NCI-H748 treated with DMSO at 0.1 percent for 48 hours (cell line): Measurements from ENCODE around the gene OTULINL.

ENCODE experiments used
- DNase-seq: peaks from one replicate; lab custom pipeline; 2025; lab: John Stamatoyannopoulos, UW

OTULINL gene

GRCh38 chr5:14577079-14577725, 4.4 kb upstream of the OTULINL start:
- no peak for DNase-seq

GRCh38 chr5:14577971-14578370, 3.6 kb upstream of the OTULINL start:
- DNase-seq: no peak

- DNase-seq: no peak
Observed at GRCh38 chr5:14579246-14579645, 2.3 kb upstream of the OTULINL start.

- DNase-seq: peak; percentile 91
Observed at GRCh38 chr5:14579731-14580397, 1.7 kb upstream of the OTULINL start.

GRCh38 chr5:14580398-14581034, 1.1 kb upstream of the OTULINL start:
- DNase-seq: peak; percentile 91

GRCh38 chr5:14581891-14582796, 552 bp downstream of the OTULINL start:
- DNase-seq: peak; percentile 76

- DNase-seq: no peak
Observed at GRCh38 chr5:14582797-14583137, 1.2 kb downstream of the OTULINL start.

GRCh38 chr5:14584848-14585247, 3.3 kb downstream of the OTULINL start:
- DNase-seq: no peak

- DNase-seq: no peak
Observed at GRCh38 chr5:14587150-14587549, 5.6 kb downstream of the OTULINL start.

GRCh38 chr5:14588145-14588544, 6.6 kb downstream of the OTULINL start:
- no peak for DNase-seq

GRCh38 chr5:14588758-14589543, 7.4 kb downstream of the OTULINL start:
- DNase-seq: peak; percentile 97

- no peak for DNase-seq
Observed at GRCh38 chr5:14590949-14591348, 9.4 kb downstream of the OTULINL start.

- DNase-seq: no peak
Observed at GRCh38 chr5:14591548-14591947, 10.0 kb downstream of the OTULINL start.

- DNase-seq: no peak
Observed at GRCh38 chr5:14593326-14594021, 11.9 kb downstream of the OTULINL start.

GRCh38 chr5:14594378-14595074, 12.9 kb downstream of the OTULINL start:
- DNase-seq: no peak

- DNase-seq: no peak
Observed at GRCh38 chr5:14595189-14595588, 13.6 kb downstream of the OTULINL start.

- DNase-seq: no peak
Observed at GRCh38 chr5:14595891-14596290, 14.3 kb downstream of the OTULINL start.

GRCh38 chr5:14597080-14597479, 15.5 kb downstream of the OTULINL start:
- DNase-seq: no peak

GRCh38 chr5:14598225-14598624, 16.6 kb downstream of the OTULINL start:
- DNase-seq: no peak

GRCh38 chr5:14599476-14600127, 18.0 kb downstream of the OTULINL start:
- no peak for DNase-seq
